PFSK-1 (cell line): ENCODE results near the gene UBN2.

Source experiments
- FOXP2 ChIP-seq: optimal IDR thresholded peaks from 2 replicates; pipeline ENCODE3; 2011; ENCODE audit warnings: borderline replicate concordance, control low read depth, inconsistent platforms; ENCODE audit not compliant: insufficient read depth; ENCODE audit errors: extremely low read length, extremely low read depth
- POLR2AphosphoS5 ChIP-seq: IDR thresholded peaks from 2 replicates; pipeline ENCODE4 v1.6.1; 2012; ENCODE audit warnings: low read depth, mild to moderate bottlenecking, control low read depth, low read length, moderate library complexity
- SIN3A ChIP-seq: IDR thresholded peaks from 2 replicates; pipeline ENCODE4 v1.6.1; 2012; ENCODE audit warnings: mild to moderate bottlenecking, low read length, moderate library complexity, borderline replicate concordance; ENCODE audit not compliant: insufficient read depth
- TAF1 ChIP-seq: IDR thresholded peaks from 2 replicates; pipeline ENCODE4 v1.6.1; 2012; ENCODE audit warnings: low read length, control low read depth, borderline replicate concordance; ENCODE audit not compliant: insufficient read depth
- TF ChIP-seq, protein P1 (sequence below), 2 experiments: IDR thresholded peaks; 2 replicates each; pipeline versions ENCODE4 v1.6.1 to v1.8.0; 2011 to 2012; ENCODE audit warnings: low read depth in 2 of 2, low read length in 2 of 2, control low read depth in 1 of 2, inconsistent platforms in 1 of 2, mild to moderate bottlenecking in 1 of 2, moderate library complexity in 1 of 2; ENCODE audit not compliant: insufficient read depth in 1 of 2

The UBN2 gene

GRCh38 chr7:139286144-139286543 lies 55.1 kb downstream of the UBN2 start:
- TF ChIP-seq SIN3A = no peak
- no peak for TF ChIP-seq TAF1
- TF ChIP-seq FOXP2 = no peak
- TF ChIP-seq, protein P1, sequence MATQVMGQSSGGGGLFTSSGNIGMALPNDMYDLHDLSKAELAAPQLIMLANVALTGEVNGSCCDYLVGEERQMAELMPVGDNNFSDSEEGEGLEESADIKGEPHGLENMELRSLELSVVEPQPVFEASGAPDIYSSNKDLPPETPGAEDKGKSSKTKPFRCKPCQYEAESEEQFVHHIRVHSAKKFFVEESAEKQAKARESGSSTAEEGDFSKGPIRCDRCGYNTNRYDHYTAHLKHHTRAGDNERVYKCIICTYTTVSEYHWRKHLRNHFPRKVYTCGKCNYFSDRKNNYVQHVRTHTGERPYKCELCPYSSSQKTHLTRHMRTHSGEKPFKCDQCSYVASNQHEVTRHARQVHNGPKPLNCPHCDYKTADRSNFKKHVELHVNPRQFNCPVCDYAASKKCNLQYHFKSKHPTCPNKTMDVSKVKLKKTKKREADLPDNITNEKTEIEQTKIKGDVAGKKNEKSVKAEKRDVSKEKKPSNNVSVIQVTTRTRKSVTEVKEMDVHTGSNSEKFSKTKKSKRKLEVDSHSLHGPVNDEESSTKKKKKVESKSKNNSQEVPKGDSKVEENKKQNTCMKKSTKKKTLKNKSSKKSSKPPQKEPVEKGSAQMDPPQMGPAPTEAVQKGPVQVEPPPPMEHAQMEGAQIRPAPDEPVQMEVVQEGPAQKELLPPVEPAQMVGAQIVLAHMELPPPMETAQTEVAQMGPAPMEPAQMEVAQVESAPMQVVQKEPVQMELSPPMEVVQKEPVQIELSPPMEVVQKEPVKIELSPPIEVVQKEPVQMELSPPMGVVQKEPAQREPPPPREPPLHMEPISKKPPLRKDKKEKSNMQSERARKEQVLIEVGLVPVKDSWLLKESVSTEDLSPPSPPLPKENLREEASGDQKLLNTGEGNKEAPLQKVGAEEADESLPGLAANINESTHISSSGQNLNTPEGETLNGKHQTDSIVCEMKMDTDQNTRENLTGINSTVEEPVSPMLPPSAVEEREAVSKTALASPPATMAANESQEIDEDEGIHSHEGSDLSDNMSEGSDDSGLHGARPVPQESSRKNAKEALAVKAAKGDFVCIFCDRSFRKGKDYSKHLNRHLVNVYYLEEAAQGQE (IDR thresholded peaks at IDR 0.05; ENCODE audit: insufficient read depth in 1 of 2, low read depth in 2 of 2, low read length in 2 of 2) = no peak
- TF ChIP-seq POLR2AphosphoS5 = no peak

GRCh38 chr7:139292821-139293220 lies 61.8 kb downstream of the UBN2 start:
- no peak for TF ChIP-seq POLR2AphosphoS5
- TF ChIP-seq SIN3A = no peak
- no peak for TF ChIP-seq TAF1
- TF ChIP-seq FOXP2 = no peak
- TF ChIP-seq, protein P1 (IDR thresholded peaks at IDR 0.05; ENCODE audit: insufficient read depth in 1 of 2, low read depth in 2 of 2, low read length in 2 of 2) = no peak

DNA sequence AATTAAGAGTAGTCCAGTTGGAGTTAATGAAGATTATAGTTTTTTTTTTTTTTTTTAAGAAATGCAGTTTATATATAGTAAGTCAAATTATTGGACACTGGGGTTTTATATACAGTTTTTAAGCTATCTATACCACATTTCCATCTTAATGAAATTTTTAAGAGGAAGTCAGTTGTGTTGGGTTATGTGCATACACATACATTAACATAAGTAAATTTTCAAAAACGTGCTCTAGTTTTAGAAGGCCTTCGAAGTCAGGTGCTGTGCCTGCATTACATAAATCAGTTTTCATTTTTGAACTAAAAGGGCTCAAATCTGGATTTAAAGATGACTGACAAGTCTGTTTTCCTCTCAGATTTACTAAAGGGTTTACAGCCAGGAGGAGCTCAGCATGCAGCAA lies 62.5 kb downstream of the UBN2 start:
- TF ChIP-seq FOXP2 (no peak), SIN3A (no peak), TAF1 (no peak), POLR2AphosphoS5 (no peak)
- TF ChIP-seq, protein P1 (IDR thresholded peaks at IDR 0.05; ENCODE audit: insufficient read depth in 1 of 2, low read depth in 2 of 2, low read length in 2 of 2) = no peak

DNA sequence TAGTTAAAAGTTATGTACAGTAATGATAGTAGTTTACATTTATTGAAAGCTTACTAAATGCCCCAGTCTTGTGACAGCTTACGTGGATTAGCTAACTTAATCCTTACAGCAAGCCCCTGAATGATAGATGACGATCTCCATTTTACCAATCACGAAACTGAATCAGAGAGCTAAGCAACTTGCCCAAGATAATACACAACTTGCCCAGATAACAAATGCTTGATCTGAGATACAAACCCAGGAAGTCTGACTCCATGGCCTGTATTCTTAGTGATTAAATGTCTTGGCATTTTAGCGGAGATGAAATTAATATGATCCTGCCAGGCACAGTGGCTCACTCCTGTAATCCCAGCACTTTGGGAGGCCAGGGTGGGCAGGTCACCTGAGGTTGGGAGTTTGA lies 63.2 kb downstream of the UBN2 start:
- no peak for TF ChIP-seq TAF1
- TF ChIP-seq FOXP2 = no peak
- TF ChIP-seq, protein P1 (IDR thresholded peaks at IDR 0.05; ENCODE audit: insufficient read depth in 1 of 2, low read depth in 2 of 2, low read length in 2 of 2) = no peak
- TF ChIP-seq POLR2AphosphoS5 = no peak
- TF ChIP-seq SIN3A = no peak

GRCh38 chr7:139294951-139295575 lies 64.0 kb downstream of the UBN2 start:
- TF ChIP-seq FOXP2 = no peak
- TF ChIP-seq, protein P1 (IDR thresholded peaks at IDR 0.05; ENCODE audit: insufficient read depth in 1 of 2, low read depth in 2 of 2, low read length in 2 of 2) = no peak
- TF ChIP-seq POLR2AphosphoS5 = no peak
- TF ChIP-seq SIN3A = no peak
- TF ChIP-seq TAF1 = no peak
